Measurements from ENCODE around the gene ZDHHC21. TPM values are rescaled to one million over a fixed set of nuclear protein-coding genes. Genes with fewer than 3 reads are reported as not detected.

The ZDHHC21 gene
- polyA plus RNA-seq, 2 donors, result 5.8 to 6.7 TPM

Other genes starting within 250 kb of the ZDHHC21 start
- not detected for gene CER1, start 29.3 kb upstream of the ZDHHC21 start, polyA plus RNA-seq
- gene FREM1, start 217.0 kb upstream of the ZDHHC21 start, polyA plus RNA-seq, result under 1 TPM; 0.13 to 0.18 TPM

All from esophagus (tissue), 2 donors.